IMR-90 (cell line): ENCODE results near the gene CCP110.

Source experiments
- CEBPB ChIP-seq: IDR thresholded peaks from 2 replicates; pipeline ENCODE4 v1.6.1; 2012; ENCODE audit warnings: low read depth, low read length, improper control_type of control experiment
- FOS ChIP-seq: fragments of 150-350 bp; IDR thresholded peaks from 2 replicates; pipeline ENCODE4 v1.6.1; 2016; ENCODE audit warnings: low read depth, low read length
- MAFK ChIP-seq: IDR thresholded peaks from 2 replicates; pipeline ENCODE4 v1.6.1; 2012; ENCODE audit warnings: low read depth, low read length, improper control_type of control experiment
- MXI1 ChIP-seq: IDR thresholded peaks from 2 replicates; pipeline ENCODE4 v1.6.1; 2012; ENCODE audit warnings: low read depth, mild to moderate bottlenecking, low read length, moderate library complexity, borderline replicate concordance
- POLR2A ChIP-seq: IDR thresholded peaks from 2 replicates; pipeline ENCODE4 v1.6.1; 2012; ENCODE audit warnings: mild to moderate bottlenecking, low read depth, low read length
- RAD21 ChIP-seq: IDR thresholded peaks from 2 replicates; pipeline ENCODE4 v1.6.1; 2012; ENCODE audit warnings: low read length, improper control_type of control experiment
- RCOR1 ChIP-seq: IDR thresholded peaks from 2 replicates; pipeline ENCODE4 v1.6.1; 2012; ENCODE audit warnings: mild to moderate bottlenecking, low read length, improper control_type of control experiment; ENCODE audit not compliant: insufficient replicate concordance
- RFX5 ChIP-seq: IDR thresholded peaks from 2 replicates; pipeline ENCODE4 v1.8.0; 2012; ENCODE audit warnings: low read depth, mild to moderate bottlenecking, low read length, moderate library complexity
- SMC3 ChIP-seq: fragments of 150-350 bp; IDR thresholded peaks from 2 replicates; pipeline ENCODE4 v1.6.1; 2016; ENCODE audit warnings: low read depth, mild to moderate bottlenecking, antibody characterized with exemption, low read length, moderate library complexity
- TF ChIP-seq, protein P1 (sequence below): conservative IDR thresholded peaks from 2 replicates; pipeline ENCODE4 v1.5.1; 2012; ENCODE audit warnings: mild to moderate bottlenecking, low read depth, low read length, improper control_type of control experiment
- TF ChIP-seq, protein P2 (sequence below): fragments of 150-350 bp; IDR thresholded peaks from 2 replicates; pipeline ENCODE4 v1.6.1; 2017; ENCODE audit warnings: mild to moderate bottlenecking, antibody characterized with exemption, low read length, low read depth

DNA sequence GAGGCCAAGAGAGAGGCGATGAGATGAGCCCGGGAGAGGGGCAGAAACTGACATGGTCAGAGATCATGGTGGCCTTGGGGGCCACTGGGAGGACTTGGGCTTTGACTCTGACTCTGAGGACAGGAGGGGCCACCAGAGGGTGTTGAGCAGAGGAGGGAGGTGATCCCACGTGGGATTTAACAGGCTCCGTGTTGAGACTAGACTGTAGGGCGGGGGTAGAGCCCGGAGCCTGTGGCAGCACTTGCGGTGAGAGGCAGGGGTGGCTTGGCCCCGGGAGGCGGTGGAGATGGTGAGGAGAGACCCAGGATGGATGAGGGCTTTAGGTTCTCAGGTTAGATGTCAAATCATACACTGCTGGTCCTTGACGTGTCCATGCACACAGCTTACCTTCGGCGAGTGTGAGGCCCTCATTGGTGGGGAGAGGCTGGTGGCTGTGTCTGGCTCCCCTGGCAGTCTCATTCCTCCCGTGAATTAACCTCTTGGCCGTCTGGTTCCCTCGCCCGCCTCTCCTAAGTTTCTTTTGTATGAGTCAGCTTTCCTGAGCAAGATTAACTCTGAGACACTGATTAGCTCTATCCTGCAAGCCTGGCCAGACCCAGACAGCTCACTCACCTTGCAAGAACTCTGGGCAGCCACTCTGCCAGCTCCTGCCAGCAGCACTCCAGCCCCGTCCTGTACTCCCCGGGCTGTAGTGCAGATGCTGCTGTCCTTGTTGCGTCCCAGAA, 71.5 kb downstream of the CCP110 start:
- TF ChIP-seq RFX5 (no peak), FOS (peak; percentile 63), POLR2A (no peak), RCOR1 (no peak), RAD21 (no peak), CEBPB (no peak), SMC3 (no peak), MXI1 (no peak), MAFK (peak; percentile 53; the same call in 1 of the 2 replicates)
- TF ChIP-seq, protein P1, sequence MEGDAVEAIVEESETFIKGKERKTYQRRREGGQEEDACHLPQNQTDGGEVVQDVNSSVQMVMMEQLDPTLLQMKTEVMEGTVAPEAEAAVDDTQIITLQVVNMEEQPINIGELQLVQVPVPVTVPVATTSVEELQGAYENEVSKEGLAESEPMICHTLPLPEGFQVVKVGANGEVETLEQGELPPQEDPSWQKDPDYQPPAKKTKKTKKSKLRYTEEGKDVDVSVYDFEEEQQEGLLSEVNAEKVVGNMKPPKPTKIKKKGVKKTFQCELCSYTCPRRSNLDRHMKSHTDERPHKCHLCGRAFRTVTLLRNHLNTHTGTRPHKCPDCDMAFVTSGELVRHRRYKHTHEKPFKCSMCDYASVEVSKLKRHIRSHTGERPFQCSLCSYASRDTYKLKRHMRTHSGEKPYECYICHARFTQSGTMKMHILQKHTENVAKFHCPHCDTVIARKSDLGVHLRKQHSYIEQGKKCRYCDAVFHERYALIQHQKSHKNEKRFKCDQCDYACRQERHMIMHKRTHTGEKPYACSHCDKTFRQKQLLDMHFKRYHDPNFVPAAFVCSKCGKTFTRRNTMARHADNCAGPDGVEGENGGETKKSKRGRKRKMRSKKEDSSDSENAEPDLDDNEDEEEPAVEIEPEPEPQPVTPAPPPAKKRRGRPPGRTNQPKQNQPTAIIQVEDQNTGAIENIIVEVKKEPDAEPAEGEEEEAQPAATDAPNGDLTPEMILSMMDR: no peak
- TF ChIP-seq, protein P2, sequence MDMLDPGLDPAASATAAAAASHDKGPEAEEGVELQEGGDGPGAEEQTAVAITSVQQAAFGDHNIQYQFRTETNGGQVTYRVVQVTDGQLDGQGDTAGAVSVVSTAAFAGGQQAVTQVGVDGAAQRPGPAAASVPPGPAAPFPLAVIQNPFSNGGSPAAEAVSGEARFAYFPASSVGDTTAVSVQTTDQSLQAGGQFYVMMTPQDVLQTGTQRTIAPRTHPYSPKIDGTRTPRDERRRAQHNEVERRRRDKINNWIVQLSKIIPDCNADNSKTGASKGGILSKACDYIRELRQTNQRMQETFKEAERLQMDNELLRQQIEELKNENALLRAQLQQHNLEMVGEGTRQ: no peak
